ENCODE data around the gene A4GALT.

The A4GALT gene

DNA sequence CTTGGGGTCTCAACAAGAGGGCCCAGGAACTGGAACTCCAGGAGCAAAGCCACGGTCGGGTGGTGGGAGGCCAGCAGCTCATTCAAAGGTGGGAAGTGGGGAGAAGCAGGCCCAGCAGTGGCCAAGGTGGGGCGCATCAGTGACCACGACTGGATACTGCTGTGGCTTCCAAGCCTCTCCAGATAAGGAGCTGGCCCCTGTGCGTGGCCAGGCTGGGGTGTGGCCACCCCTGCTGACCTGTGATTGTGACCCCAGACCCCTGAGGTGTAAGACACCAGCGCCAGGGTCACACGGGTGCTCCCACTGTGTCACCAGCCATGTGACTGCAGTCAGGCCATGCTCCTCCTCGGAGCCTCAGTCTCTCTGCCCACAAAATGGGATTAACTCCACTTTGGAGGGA is 20.3 kb downstream of the A4GALT start:
- TF ChIP-seq, protein P1, sequence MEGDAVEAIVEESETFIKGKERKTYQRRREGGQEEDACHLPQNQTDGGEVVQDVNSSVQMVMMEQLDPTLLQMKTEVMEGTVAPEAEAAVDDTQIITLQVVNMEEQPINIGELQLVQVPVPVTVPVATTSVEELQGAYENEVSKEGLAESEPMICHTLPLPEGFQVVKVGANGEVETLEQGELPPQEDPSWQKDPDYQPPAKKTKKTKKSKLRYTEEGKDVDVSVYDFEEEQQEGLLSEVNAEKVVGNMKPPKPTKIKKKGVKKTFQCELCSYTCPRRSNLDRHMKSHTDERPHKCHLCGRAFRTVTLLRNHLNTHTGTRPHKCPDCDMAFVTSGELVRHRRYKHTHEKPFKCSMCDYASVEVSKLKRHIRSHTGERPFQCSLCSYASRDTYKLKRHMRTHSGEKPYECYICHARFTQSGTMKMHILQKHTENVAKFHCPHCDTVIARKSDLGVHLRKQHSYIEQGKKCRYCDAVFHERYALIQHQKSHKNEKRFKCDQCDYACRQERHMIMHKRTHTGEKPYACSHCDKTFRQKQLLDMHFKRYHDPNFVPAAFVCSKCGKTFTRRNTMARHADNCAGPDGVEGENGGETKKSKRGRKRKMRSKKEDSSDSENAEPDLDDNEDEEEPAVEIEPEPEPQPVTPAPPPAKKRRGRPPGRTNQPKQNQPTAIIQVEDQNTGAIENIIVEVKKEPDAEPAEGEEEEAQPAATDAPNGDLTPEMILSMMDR (IDR thresholded peaks at IDR 0.05; ENCODE audit: insufficient read depth, low read length, missing control alignments), result no peak
- DNase-seq (ENCODE audit: low read depth, low spot score), result no peak
- POLR2A ChIA-PET, result no interaction called here
- no peak overlapping the region for H3K4me3 ChIP-seq (ENCODE audit: low read depth, low read length)
- CTCF ChIA-PET, result interaction anchor here (2.6 kb wide), 1 partner anchor 79 kb away, joined by 12 read pairs; no protein-coding TSS in a partner anchor

DNA sequence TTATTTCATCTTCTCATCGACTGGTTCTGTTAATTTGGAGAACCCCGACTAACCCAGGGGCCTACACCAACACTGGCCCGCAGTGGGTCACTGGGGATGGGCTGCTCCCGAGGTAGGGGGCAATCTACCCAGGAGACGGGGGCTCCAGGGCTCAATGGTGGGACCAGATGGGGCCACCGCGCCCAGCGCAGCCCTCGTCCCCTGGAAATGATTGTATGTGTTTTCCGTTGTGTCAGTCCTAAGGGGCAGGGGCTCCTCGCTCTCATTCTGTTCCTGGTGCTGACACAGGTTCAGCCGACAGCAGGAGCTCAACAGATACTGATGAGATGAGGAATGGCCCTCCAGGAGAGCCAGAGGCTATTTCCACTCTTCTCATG is 20.7 kb downstream of the A4GALT start:
- TF ChIP-seq, protein P1 (IDR thresholded peaks at IDR 0.05; ENCODE audit: insufficient read depth, low read length, missing control alignments), result no peak
- POLR2A ChIA-PET, result no interaction called here
- no peak overlapping the region for H3K4me3 ChIP-seq (ENCODE audit: low read depth, low read length)
- DNase-seq (ENCODE audit: low read depth, low spot score), result no peak
- CTCF ChIA-PET, result interaction anchor here (1.0 to 2.6 kb wide), 2 partner anchors 8 to 78 kb away, joined by 3 to 12 read pairs; no protein-coding TSS in a partner anchor

- no peak overlapping the region for H3K4me3 ChIP-seq (ENCODE audit: low read depth, low read length)
- POLR2A ChIA-PET, result no interaction called here
- CTCF ChIA-PET, result interaction anchor here (1.0 to 2.6 kb wide), 2 partner anchors 8 to 78 kb away, joined by 3 to 12 read pairs; no protein-coding TSS in a partner anchor
- TF ChIP-seq, protein P1 (IDR thresholded peaks at IDR 0.05; ENCODE audit: insufficient read depth, low read length, missing control alignments), result no peak
- DNase-seq (ENCODE audit: low read depth, low spot score), result no peak
Observed at GRCh38 chr22:42699281-42699975, 21.2 kb downstream of the A4GALT start.

DNA sequence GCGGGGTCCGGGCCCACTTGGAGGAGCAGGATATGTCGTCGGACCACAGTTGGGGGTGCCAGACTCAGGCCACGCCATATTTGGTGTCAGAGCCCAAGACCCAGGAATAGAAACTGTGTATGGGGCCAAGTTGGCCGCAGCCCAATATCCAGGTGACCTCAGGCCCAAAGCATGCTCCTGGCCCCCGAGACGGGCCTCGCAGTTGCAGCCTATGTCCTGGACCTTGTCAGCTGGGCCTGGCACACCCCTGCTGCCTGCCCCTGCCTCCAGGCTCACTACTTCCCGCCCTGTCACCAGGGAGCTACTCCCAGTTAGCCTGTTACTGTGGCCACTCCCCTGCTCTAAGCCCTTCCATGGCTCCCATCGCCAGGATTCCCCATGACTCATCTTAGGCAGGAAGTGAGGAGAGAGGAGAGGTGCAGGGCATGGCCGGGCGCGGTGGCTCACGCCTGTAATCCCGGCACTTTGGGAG is 23.1 kb downstream of the A4GALT start:
- TF ChIP-seq, protein P1 (IDR thresholded peaks at IDR 0.05; ENCODE audit: insufficient read depth, low read length, missing control alignments), result no peak
- no peak for DNase-seq (ENCODE audit: low read depth, low spot score)
- CTCF ChIA-PET, result no interaction called here
- POLR2A ChIA-PET, result no interaction called here
- H3K4me3 ChIP-seq (ENCODE audit: low read depth, low read length), result no peak overlapping the region

DNA sequence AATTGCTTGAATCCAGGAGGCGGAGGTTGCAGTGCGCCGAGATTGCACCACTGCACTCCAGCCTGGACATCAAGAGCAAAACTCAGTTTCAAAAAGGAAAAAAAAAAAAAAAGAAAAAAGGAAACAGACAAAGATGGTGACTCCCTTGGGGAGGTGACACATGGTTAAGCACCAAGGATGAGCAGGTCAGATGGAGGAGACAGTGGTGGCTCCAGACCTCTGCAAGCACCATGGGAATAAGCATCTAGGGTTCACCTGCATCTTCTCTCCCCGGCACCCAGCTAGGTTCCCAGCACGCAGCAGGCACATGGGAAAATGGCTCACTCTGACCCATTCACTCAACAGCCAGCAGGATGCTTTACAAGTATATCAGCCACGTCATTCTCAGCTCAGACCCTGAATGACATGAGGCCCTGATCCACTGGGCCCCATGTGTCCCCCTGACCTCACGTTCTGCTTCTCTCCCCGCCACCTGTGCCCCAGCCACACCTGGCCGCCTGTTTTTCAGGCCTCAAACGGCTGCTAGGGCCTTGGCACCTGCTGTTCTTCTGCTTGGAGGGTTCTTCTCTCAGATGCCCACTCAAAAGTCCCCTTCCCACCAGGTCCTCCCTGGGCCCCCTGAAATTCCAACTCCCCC is 24.2 kb downstream of the A4GALT start:
- CTCF ChIA-PET, result no interaction called here
- DNase-seq (ENCODE audit: low read depth, low spot score), result no peak
- TF ChIP-seq, protein P1 (IDR thresholded peaks at IDR 0.05; ENCODE audit: insufficient read depth, low read length, missing control alignments), result no peak
- POLR2A ChIA-PET, result no interaction called here
- no peak overlapping the region for H3K4me3 ChIP-seq (ENCODE audit: low read depth, low read length)

DNA sequence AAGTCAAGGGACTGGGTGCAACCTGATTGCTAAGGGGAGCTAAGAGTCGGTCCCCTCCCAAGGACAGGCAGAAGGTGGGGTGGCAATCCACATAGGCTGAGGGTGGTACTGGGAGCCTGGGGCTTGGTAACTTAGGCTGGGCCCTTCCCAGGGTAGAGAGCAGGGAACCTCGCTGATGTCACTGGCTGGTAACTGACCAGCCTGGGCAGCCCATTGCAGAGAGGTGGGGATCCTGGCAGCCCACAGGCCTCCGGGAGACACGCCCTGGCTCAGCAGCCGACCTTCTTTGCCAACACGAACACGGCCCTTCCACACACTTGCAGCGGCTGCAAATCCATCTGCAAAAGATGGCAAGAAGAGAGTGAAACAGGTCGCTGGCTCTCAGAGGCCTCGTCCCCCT is 25.4 kb downstream of the A4GALT start:
- CTCF ChIA-PET, result no interaction called here
- no peak for DNase-seq (ENCODE audit: low read depth, low spot score)
- no peak overlapping the region for H3K4me3 ChIP-seq (ENCODE audit: low read depth, low read length)
- POLR2A ChIA-PET, result no interaction called here
- TF ChIP-seq, protein P1 (IDR thresholded peaks at IDR 0.05; ENCODE audit: insufficient read depth, low read length, missing control alignments), result no peak

Data from AG04449 (cell line).